Hematopoietic multipotent progenitor cell treated with erythropoietin and hydrocortisone succinate and interleukin-3 and kit ligand, for 4 days (in vitro differentiated cells): ENCODE measurements around the gene ZSWIM2.
A peak's percentile ranks its signal among the peaks of the same experiment; 100 is the strongest.
"Not testable (repeated sequence)": the region's sequence is repeated elsewhere in the genome, so short reads cannot be mapped to it uniquely, and the experiment has no call there.

ENCODE experiments used
- DNase-seq: peaks from one replicate; pipeline ENCODE4 v3.0.0-alpha.2; 2015

The ZSWIM2 gene

GRCh38 chr2:186835628-186836027 lies 13.3 kb downstream of the ZSWIM2 start:
- DNase-seq, result no peak

- DNase-seq, result no peak
Observed at GRCh38 chr2:186827862-186828492, 21.0 kb downstream of the ZSWIM2 start.

- DNase-seq, result no peak
Observed at GRCh38 chr2:186827411-186827810, 21.6 kb downstream of the ZSWIM2 start.

GRCh38 chr2:186822323-186822722 lies 26.6 kb downstream of the ZSWIM2 start:
- DNase-seq, result no peak

- DNase-seq, result no peak
Observed at GRCh38 chr2:186820303-186820702, 28.7 kb downstream of the ZSWIM2 start.

GRCh38 chr2:186811760-186812159 lies 37.2 kb downstream of the ZSWIM2 start:
- not testable (repeated sequence) for DNase-seq

GRCh38 chr2:186806591-186806990 lies 42.4 kb downstream of the ZSWIM2 start:
- DNase-seq, result no peak

- not testable (repeated sequence) for DNase-seq
Observed at GRCh38 chr2:186798604-186799003, 50.4 kb downstream of the ZSWIM2 start.

- DNase-seq, result no peak
Observed at GRCh38 chr2:186784930-186785329, 64.0 kb downstream of the ZSWIM2 start.

- DNase-seq, result no peak
Observed at GRCh38 chr2:186783254-186783653, 65.7 kb downstream of the ZSWIM2 start.

- peak; percentile 26 for DNase-seq
Observed at GRCh38 chr2:186780701-186781316, 68.2 kb downstream of the ZSWIM2 start.
